HepG2 (cell line): ENCODE measurements around the gene TM4SF4.

Experiments used
- ASH2L ChIP-seq: fragments of 300-600, 200-600 bp; sonication (generic); IDR thresholded peaks from 2 replicates; pipeline ENCODE4 v1.7.0; 2017; ENCODE audit warnings: low read depth, mild to moderate bottlenecking, moderate library complexity, mixed read lengths, low read length; ENCODE audit not compliant: insufficient read length
- CBX1 ChIP-seq: IDR thresholded peaks from one replicate; pipeline ENCODE4 v1.6.1; 2016; ENCODE audit warnings: antibody characterized with exemption, low read depth
- ESRRA ChIP-seq: sonication (generic); formaldehyde crosslinking; IDR thresholded peaks from 2 replicates; pipeline ENCODE4 v1.5.1; 2020; ENCODE audit warnings: mild to moderate bottlenecking, low read depth, missing genetic modification reagents
- ETS1 ChIP-seq: sonication (generic); formaldehyde crosslinking; IDR thresholded peaks from 2 replicates; pipeline ENCODE4 v1.4.0; 2020; ENCODE audit warnings: missing genetic modification reagents
- MAZ ChIP-seq, 2 experiments: sonication (generic) in 1 of 2; formaldehyde crosslinking in 1 of 2; IDR thresholded peaks; 2 replicates each; pipeline versions ENCODE4 v1.5.0 to v1.6.1; 2012 to 2020; ENCODE audit warnings: low read depth in 2 of 2, mild to moderate bottlenecking in 2 of 2, borderline replicate concordance in 1 of 2, improper control_type of control experiment in 1 of 2, low read length in 1 of 2, missing genetic modification reagents in 1 of 2, moderate library complexity in 1 of 2
- NFE2L1 ChIP-seq: sonication (generic); formaldehyde crosslinking; IDR thresholded peaks from 2 replicates; pipeline ENCODE4 v1.4.0; 2020; ENCODE audit warnings: missing genetic modification reagents, mild to moderate bottlenecking, borderline replicate concordance
- POLR2A ChIP-seq, 2 experiments: IDR thresholded peaks; 2 replicates each; pipeline ENCODE4 v1.6.1; 2011; ENCODE audit warnings: low read depth in 2 of 2, low read length in 2 of 2, mild to moderate bottlenecking in 1 of 2, moderate library complexity in 1 of 2; ENCODE audit not compliant: insufficient read depth in 1 of 2
- PRMT3 ChIP-seq: sonication (generic); formaldehyde crosslinking; IDR thresholded peaks from 2 replicates; pipeline ENCODE4 v1.8.1; 2022; ENCODE audit warnings: low read depth, mild to moderate bottlenecking, moderate library complexity, missing genetic modification reagents, borderline replicate concordance
- SUZ12 ChIP-seq: fragments of 150-350 bp; IDR thresholded peaks from 2 replicates; pipeline ENCODE4 v1.6.1; 2014; ENCODE audit warnings: low read depth, low read length
- ZNF431 ChIP-seq: sonication (generic); formaldehyde crosslinking; IDR thresholded peaks from 2 replicates; pipeline ENCODE4 v1.9.0; 2022; ENCODE audit warnings: missing genetic modification reagents, low read depth, mild to moderate bottlenecking, borderline replicate concordance
- ZNF660 ChIP-seq: sonication (generic); formaldehyde crosslinking; IDR thresholded peaks from 2 replicates; pipeline ENCODE4 v1.5.1; 2020; ENCODE audit warnings: mild to moderate bottlenecking, low read depth, missing genetic modification reagents, borderline replicate concordance
- ZNF740 ChIP-seq: sonication (generic); formaldehyde crosslinking; IDR thresholded peaks from 2 replicates; pipeline ENCODE4 v1.4.0; 2020; ENCODE audit warnings: missing genetic modification reagents
- ZSCAN31 ChIP-seq: sonication (generic); formaldehyde crosslinking; IDR thresholded peaks from 2 replicates; pipeline ENCODE4 v1.5.0; 2020; ENCODE audit warnings: low read depth, mild to moderate bottlenecking, missing genetic modification reagents

- TF ChIP-seq ZSCAN31 (no peak), ETS1 (CRISPR knock-in tag) (no peak), MAZ (IDR thresholded peaks at IDR 0.05; ENCODE audit: borderline replicate concordance, low read depth, low read length) (no peak), MAZ (CRISPR knock-in tag; IDR thresholded peaks at IDR 0.05; ENCODE audit: low read depth) (no peak), ZNF431 (CRISPR knock-in tag) (no peak), POLR2A (IDR thresholded peaks at IDR 0.05; ENCODE audit: insufficient read depth in 1 of 2, low read depth in 2 of 2, low read length in 2 of 2) (no peak), CBX1 (no peak), ZNF660 (CRISPR knock-in tag) (no peak), SUZ12 (no peak), PRMT3 (CRISPR knock-in tag) (no peak), NFE2L1 (CRISPR knock-in tag) (no peak), ASH2L (no peak), ZNF740 (no peak), ESRRA (CRISPR knock-in tag) (no peak)
These were observed 31.5 kb upstream of the TM4SF4 start for GRCh38 chr3:149442851-149443544.
